GM12878 (cell line): ENCODE measurements around the gene ZNF333.

Experiments used
- ATF7 ChIP-seq: fragments of 450-650 bp; IDR thresholded peaks from 2 replicates; pipeline ENCODE4 v1.6.1; 2016; ENCODE audit warnings: low read depth, mild to moderate bottlenecking
- FOS ChIP-seq: IDR thresholded peaks from 3 replicates; pipeline ENCODE4 v1.6.1; 2011; ENCODE audit warnings: borderline replicate concordance; ENCODE audit not compliant: insufficient read length; ENCODE audit errors: extremely low read depth
- POLR2A ChIP-seq: IDR thresholded peaks from 2 replicates; pipeline ENCODE4 v1.6.1; 2011; ENCODE audit warnings: low read depth, mild to moderate bottlenecking, low read length
- POLR2AphosphoS5 ChIP-seq: IDR thresholded peaks from 2 replicates; pipeline ENCODE4 v1.6.1; 2011; ENCODE audit warnings: mild to moderate bottlenecking, low read length, inconsistent platforms
- YY1 ChIP-seq: IDR thresholded peaks from 2 replicates; pipeline ENCODE4 v1.6.1; 2011; ENCODE audit warnings: low read depth, mild to moderate bottlenecking, low read length

GRCh38 chr19:14677464-14677863 is 12.4 kb upstream of the ZNF333 start:
- TF ChIP-seq FOS, result no peak
- no peak for TF ChIP-seq POLR2A
- no peak for TF ChIP-seq ATF7
- no peak for TF ChIP-seq POLR2AphosphoS5
- TF ChIP-seq YY1, result no peak
